K562 (cell line): ENCODE measurements around the gene EPN2.

Source experiments
- CEBPB ChIP-seq: fragments of 450-650 bp; IDR thresholded peaks from 2 replicates; pipeline ENCODE4 v1.6.1; 2016; ENCODE audit warnings: missing genetic modification characterization, missing compliant biosample characterization
- CHD2 ChIP-seq: IDR thresholded peaks from 2 replicates; pipeline ENCODE4 v1.6.1; 2011; ENCODE audit warnings: low read depth, low read length
- CREB1 ChIP-seq, 2 experiments: sonication (generic) in 1 of 2; formaldehyde crosslinking in 1 of 2; IDR thresholded peaks; 2 replicates each; pipeline versions ENCODE4 v1.6.1 to v1.8.0; 2012 to 2022; ENCODE audit warnings: inconsistent platforms in 1 of 2, mild to moderate bottlenecking in 1 of 2, missing genetic modification reagents in 1 of 2, moderate library complexity in 1 of 2
- CTCF ChIP-seq, 3 experiments: IDR thresholded peaks in 2 of 3; conservative IDR thresholded peaks in 1 of 3; 2 replicates each; pipeline ENCODE4 v1.5.1; 2011 to 2012; ENCODE audit warnings: low read length in 3 of 3, mild to moderate bottlenecking in 3 of 3, control low read depth in 2 of 3, improper control_type of control experiment in 1 of 3, inconsistent platforms in 1 of 3, low read depth in 1 of 3, mixed read lengths in 1 of 3, moderate library complexity in 1 of 3; ENCODE audit not compliant: insufficient read depth in 2 of 3
- EZH2 ChIP-seq: IDR thresholded peaks from 2 replicates; pipeline ENCODE4 v1.6.1; 2012; ENCODE audit warnings: low read depth, mild to moderate bottlenecking, inconsistent platforms, low read length, borderline replicate concordance
- FOXM1 ChIP-seq, 2 experiments: fragments of 450-650 bp in 1 of 2; sonication (generic) in 1 of 2; formaldehyde crosslinking in 1 of 2; IDR thresholded peaks; 2 replicates each; pipeline versions ENCODE4 v1.6.1 to v1.9.0; 2017 to 2022; ENCODE audit warnings: low read depth in 2 of 2, mild to moderate bottlenecking in 2 of 2, missing genetic modification reagents in 1 of 2, moderate library complexity in 1 of 2
- GATAD2A ChIP-seq: fragments of 450-650 bp; IDR thresholded peaks from 2 replicates; pipeline ENCODE4 v1.6.1; 2017
- MTA2 ChIP-seq: fragments of 450-650 bp; IDR thresholded peaks from 2 replicates; pipeline ENCODE4 v1.6.1; 2016; ENCODE audit warnings: low read depth
- PHF8 ChIP-seq: fragments of 200-600 bp; sonication (generic); IDR thresholded peaks from 2 replicates; pipeline ENCODE4 v1.6.1; 2012; ENCODE audit warnings: mixed run types, mild to moderate bottlenecking, inconsistent platforms, low read length, moderate library complexity, borderline replicate concordance
- TOE1 ChIP-seq, 2 experiments: fragments of 450-650 bp in 1 of 2; sonication (generic) in 1 of 2; formaldehyde crosslinking in 1 of 2; IDR thresholded peaks; 2 replicates each; pipeline versions ENCODE4 v1.7.1 to v1.8.0; 2016 to 2022; ENCODE audit warnings: borderline replicate concordance in 2 of 2, mild to moderate bottlenecking in 2 of 2, antibody characterized with exemption in 1 of 2, inconsistent platforms in 1 of 2, low read depth in 1 of 2, missing genetic modification reagents in 1 of 2, moderate library complexity in 1 of 2
- ZC3H4 ChIP-seq: sonication (generic); formaldehyde crosslinking; IDR thresholded peaks from 2 replicates; pipeline ENCODE4 v1.9.0; 2021; ENCODE audit warnings: missing genetic modification reagents, borderline replicate concordance
- ZNF280B ChIP-seq: fragments of 250-450 bp; sonication (Bioruptor Pico); IDR thresholded peaks from 2 replicates; pipeline ENCODE4 v1.5.1; 2021; ENCODE audit warnings: mild to moderate bottlenecking
- ZNF589 ChIP-seq: fragments of 200-800 bp; sonication (Bioruptor generic); IDR thresholded peaks from 2 replicates; pipeline ENCODE4 v1.6.1; 2016; ENCODE audit warnings: low read depth, missing genetic modification characterization, missing compliant biosample characterization

- TF ChIP-seq ZC3H4 (CRISPR knock-in tag) = no peak
- TF ChIP-seq MTA2 = no peak
- no peak for TF ChIP-seq FOXM1 (IDR thresholded peaks at IDR 0.05; ENCODE audit: low read depth)
- no peak for TF ChIP-seq FOXM1 (CRISPR knock-in tag; IDR thresholded peaks at IDR 0.05; ENCODE audit: low read depth)
- no peak for TF ChIP-seq CTCF (IDR thresholded peaks at IDR 0.05 in 2 of 3, conservative IDR thresholded peaks at IDR 0.05 in 1 of 3; ENCODE audit: insufficient read depth in 2 of 3, low read depth in 1 of 3, low read length in 3 of 3)
- TF ChIP-seq CHD2 = no peak
- no peak for TF ChIP-seq PHF8
- TF ChIP-seq TOE1 (IDR thresholded peaks at IDR 0.05; ENCODE audit: borderline replicate concordance) = no peak
- no peak for TF ChIP-seq TOE1 (CRISPR knock-in tag; IDR thresholded peaks at IDR 0.05; ENCODE audit: borderline replicate concordance, low read depth)
- TF ChIP-seq ZNF280B (CRISPR knock-in tag) = no peak
- no peak for TF ChIP-seq ZNF589 (CRISPR knock-in tag)
- TF ChIP-seq CEBPB (tag) = no peak
- TF ChIP-seq GATAD2A = no peak
- TF ChIP-seq CREB1 (IDR thresholded peaks at IDR 0.05) = no peak
- TF ChIP-seq CREB1 (CRISPR knock-in tag; IDR thresholded peaks at IDR 0.05) = no peak
- no peak for TF ChIP-seq EZH2
These were observed 65.7 kb downstream of the EPN2 start for GRCh38 chr17:19302791-19303331.
